PC-3 (cell line): ENCODE results near the gene METAP2. TPM values are rescaled to one million over a fixed set of nuclear protein-coding genes. Genes with fewer than 3 reads are reported as not detected.

Source experiments
- ATAC-seq: fragments of 200-7000 bp; cut with Tn5 transposase; 2 replicates; pipeline ENCODE4 v1.9.1; 2020; ENCODE audit warnings: mild to moderate bottlenecking, moderate library complexity
- BruUV-seq: library from RNA; stranded (reverse); fragments of 400-500 nt; replicated peaks from 2 replicates; lab custom pipeline; 2021; lab: Mats Ljungman, UMichigan
- CTCF ChIA-PET: fragments of 300-600 bp; sonication (Branson Sonifier 250); formaldehyde crosslinking; loops from one replicate; lab custom pipeline; 2022; ENCODE audit warnings: antibody characterized with exemption; lab: Charles Lee
- POLR2A ChIA-PET: fragments of 300-600 bp; sonication (Branson Sonifier 250); formaldehyde crosslinking; loops from one replicate; lab custom pipeline; 2022; ENCODE audit warnings: antibody characterized with exemption; ENCODE audit not compliant: unreplicated experiment; lab: Charles Lee
- DNase-seq: peaks from one replicate; pipeline ENCODE4 v3.0.0-alpha.2; 2015
- H2AFZ ChIP-seq: fragments of 300-600 bp; sonication (generic); 2 replicates; pipeline ENCODE4 v1.6.0; 2016; ENCODE audit warnings: antibody characterized with exemption, low read length
- H3F3A ChIP-seq: fragments of 300-600 bp; sonication (generic); one replicate; pipeline ENCODE4 v1.6.0; 2017; ENCODE audit warnings: antibody characterized with exemption, low read length, control low read depth, mild to moderate bottlenecking; ENCODE audit not compliant: unreplicated experiment
- H3K27ac ChIP-seq: fragments of 300-600 bp; sonication (generic); 2 replicates; pipeline ENCODE4 v1.5.1; 2016; ENCODE audit warnings: mild to moderate bottlenecking, low read length
- H3K27me3 ChIP-seq: fragments of 300-600 bp; sonication (generic); 2 replicates; pipeline ENCODE4 v1.6.1; 2016; ENCODE audit warnings: low read length, mixed read lengths
- H3K36me3 ChIP-seq: fragments of 300-600 bp; sonication (generic); 2 replicates; pipeline ENCODE4 v1.6.1; 2016; ENCODE audit warnings: low read depth, mixed run types, low read length, mixed read lengths
- H3K4me1 ChIP-seq: fragments of 300-600 bp; sonication (generic); 2 replicates; pipeline ENCODE4 v1.5.1; 2016; ENCODE audit warnings: low read length; ENCODE audit not compliant: insufficient read depth
- H3K4me2 ChIP-seq: fragments of 300-600 bp; sonication (generic); 2 replicates; pipeline ENCODE4 v1.6.0; 2016; ENCODE audit warnings: low read length
- H3K4me3 ChIP-seq: fragments of 300-600 bp; sonication (generic); 2 replicates; pipeline ENCODE4 v1.5.1; 2016; ENCODE audit warnings: mild to moderate bottlenecking, low read length, mixed read lengths
- H3K79me2 ChIP-seq: fragments of 300-600 bp; sonication (generic); 2 replicates; pipeline ENCODE4 v1.6.1; 2017; ENCODE audit warnings: low read length, mixed read lengths
- H3K9ac ChIP-seq: fragments of 300-600 bp; sonication (generic); 2 replicates; pipeline ENCODE4 v1.6.0; 2016; ENCODE audit warnings: mild to moderate bottlenecking, low read length
- H3K9me2 ChIP-seq: fragments of 300-600 bp; sonication (generic); replicated peaks from 2 replicates; pipeline ENCODE4 v1.6.1; 2016; ENCODE audit warnings: mixed run types, low read length, mixed read lengths
- H3K9me3 ChIP-seq: fragments of 300-600 bp; sonication (generic); 2 replicates; pipeline ENCODE4 v1.6.1; 2016; ENCODE audit warnings: low read length, mixed read lengths
- H4K20me1 ChIP-seq: fragments of 300-600 bp; sonication (generic); 2 replicates; pipeline ENCODE4 v1.6.1; 2016; ENCODE audit warnings: low read length, mixed read lengths
- EZH2 ChIP-seq: fragments of 300-600 bp; sonication (generic); IDR thresholded peaks from one replicate; pipeline ENCODE4 v1.6.1; 2017; ENCODE audit warnings: antibody characterized with exemption, mild to moderate bottlenecking, low read length; ENCODE audit not compliant: unreplicated experiment
- EZH2phosphoT487 ChIP-seq: fragments of 300-600 bp; sonication (generic); IDR thresholded peaks from 2 replicates; pipeline ENCODE4 v1.6.1; 2018; ENCODE audit warnings: mild to moderate bottlenecking, antibody characterized with exemption, low read length, borderline replicate concordance
- intact Hi-C: fragments of 100-400 bp; cut with micrococcal nuclease; formaldehyde crosslinking; loops from 2 replicates; pipeline ENCODE4 v1.9.0; 2023
- total RNA-seq: library from RNA; depleted of rRNA; stranded (reverse); fragments of >200 nt; gene quantifications from 2 replicates; pipeline ENCODE4 v1.2.3, GENCODE V29; 2014
- TF ChIP-seq, protein P1 (sequence below): fragments of 300-600 bp; sonication (generic); conservative IDR thresholded peaks from 2 replicates; pipeline ENCODE4 v1.5.1; 2017; ENCODE audit warnings: antibody characterized with exemption, low read depth, mild to moderate bottlenecking, low read length

METAP2 gene
- total RNA-seq, 1 experiment from 2014 or later = 79.2 TPM

DNA sequence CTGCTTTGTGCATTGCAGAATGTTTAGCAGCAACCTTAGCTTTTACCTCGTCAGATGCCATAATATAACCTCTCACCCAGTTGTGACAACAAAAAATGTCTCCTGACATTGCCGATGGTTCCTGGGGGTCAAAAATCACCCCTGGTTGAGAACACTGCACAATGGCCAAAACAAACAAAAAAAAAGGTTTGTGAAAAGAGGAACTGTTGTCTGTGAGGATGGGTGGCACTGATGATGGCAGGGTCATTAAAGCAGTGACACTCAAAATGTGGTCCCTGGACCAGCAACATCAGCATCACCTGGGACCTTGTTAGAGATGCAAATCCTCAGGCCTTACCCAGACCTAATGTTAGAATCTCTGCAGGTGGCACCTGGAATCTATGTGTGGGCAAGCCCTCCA lies 36.4 kb upstream of the METAP2 start:
- intact Hi-C loops = no loop called here
- Histone ChIP-seq H3K4me3 (no peak overlapping the region), H3K79me2 (no peaks in the 10 kb centered on the region), H3K9me3 (no peaks in the 10 kb centered on the region), H3K9me2 (no peaks in the 10 kb centered on the region), H3K9ac (no peak overlapping the region), H3K27ac (no peak overlapping the region), H3F3A (no peaks in the 10 kb centered on the region), H3K27me3 (no peaks in the 10 kb centered on the region), H4K20me1 (no peaks in the 10 kb centered on the region), H3K4me2 (no peak overlapping the region), H3K36me3 (no peaks in the 10 kb centered on the region), H2AFZ (no peak overlapping the region), H3K4me1 (no peaks in the 10 kb centered on the region)
- no peak for TF ChIP-seq EZH2
- TF ChIP-seq, protein P1, sequence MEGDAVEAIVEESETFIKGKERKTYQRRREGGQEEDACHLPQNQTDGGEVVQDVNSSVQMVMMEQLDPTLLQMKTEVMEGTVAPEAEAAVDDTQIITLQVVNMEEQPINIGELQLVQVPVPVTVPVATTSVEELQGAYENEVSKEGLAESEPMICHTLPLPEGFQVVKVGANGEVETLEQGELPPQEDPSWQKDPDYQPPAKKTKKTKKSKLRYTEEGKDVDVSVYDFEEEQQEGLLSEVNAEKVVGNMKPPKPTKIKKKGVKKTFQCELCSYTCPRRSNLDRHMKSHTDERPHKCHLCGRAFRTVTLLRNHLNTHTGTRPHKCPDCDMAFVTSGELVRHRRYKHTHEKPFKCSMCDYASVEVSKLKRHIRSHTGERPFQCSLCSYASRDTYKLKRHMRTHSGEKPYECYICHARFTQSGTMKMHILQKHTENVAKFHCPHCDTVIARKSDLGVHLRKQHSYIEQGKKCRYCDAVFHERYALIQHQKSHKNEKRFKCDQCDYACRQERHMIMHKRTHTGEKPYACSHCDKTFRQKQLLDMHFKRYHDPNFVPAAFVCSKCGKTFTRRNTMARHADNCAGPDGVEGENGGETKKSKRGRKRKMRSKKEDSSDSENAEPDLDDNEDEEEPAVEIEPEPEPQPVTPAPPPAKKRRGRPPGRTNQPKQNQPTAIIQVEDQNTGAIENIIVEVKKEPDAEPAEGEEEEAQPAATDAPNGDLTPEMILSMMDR = no peak
- TF ChIP-seq EZH2phosphoT487 = no peak
- ChIA-PET CTCF (no interaction called here), POLR2A (no interaction called here)
- DNase-seq (no peak), ATAC-seq (no peak)
- BruUV-seq = no TSS peak

DNA sequence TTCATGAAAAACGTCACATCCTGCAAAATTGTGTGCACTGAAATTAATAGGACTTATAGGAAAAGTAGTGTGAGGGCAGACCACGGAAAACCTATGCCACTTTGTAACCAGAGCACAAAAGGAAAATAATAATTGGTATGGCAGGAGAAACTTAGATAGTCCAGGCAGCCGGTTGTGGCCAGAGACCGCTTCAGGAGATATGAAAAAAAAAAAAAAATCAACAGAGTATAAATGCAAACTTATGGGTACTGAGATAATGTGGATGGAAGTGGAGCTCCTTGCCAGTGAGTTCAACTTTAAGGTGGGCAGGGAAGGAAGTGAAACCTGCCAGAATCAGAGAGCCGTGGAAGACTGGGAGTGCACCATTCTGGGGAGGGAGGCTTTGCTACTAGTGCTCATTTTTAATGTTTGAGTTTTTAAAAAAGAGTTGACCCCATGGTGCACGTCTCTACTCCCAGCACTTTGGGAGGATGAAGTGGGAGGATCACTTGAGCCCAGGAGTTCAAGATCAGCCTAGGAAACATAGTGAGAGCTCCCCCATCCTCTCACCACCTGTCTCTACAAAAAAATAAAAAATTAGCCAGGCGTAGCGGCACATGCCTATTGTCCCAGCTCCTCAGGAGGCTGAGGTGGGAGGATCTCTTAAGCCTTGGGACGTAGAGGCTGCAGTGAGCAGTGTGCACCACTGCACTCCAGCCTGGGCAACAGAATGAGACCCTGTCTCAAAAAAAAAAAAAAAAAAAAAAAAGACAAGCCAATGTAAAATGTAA lies 34.3 kb upstream of the METAP2 start:
- intact Hi-C loops = no loop called here
- POLR2A ChIA-PET = no interaction called here
- no peak overlapping the region for H3K4me3 ChIP-seq

More for the DNA sequence above, 34.3 kb upstream of the METAP2 start:
- CTCF ChIA-PET = no interaction called here
- Histone ChIP-seq H3K27me3 (no peaks in the 10 kb centered on the region), H3K9me3 (no peaks in the 10 kb centered on the region), H3K4me2 (no peak overlapping the region), H4K20me1 (no peaks in the 10 kb centered on the region), H3K36me3 (no peaks in the 10 kb centered on the region), H2AFZ (no peak overlapping the region), H3K4me1 (no peaks in the 10 kb centered on the region), H3K9me2 (no peaks in the 10 kb centered on the region), H3F3A (no peaks in the 10 kb centered on the region), H3K27ac (no peak overlapping the region), H3K79me2 (no peaks in the 10 kb centered on the region), H3K9ac (no peak overlapping the region)
- TF ChIP-seq EZH2phosphoT487 (no peak), EZH2 (no peak)
- TF ChIP-seq, protein P1 = no peak
- BruUV-seq = no TSS peak
- DNase-seq = no peak
- no peak for ATAC-seq
